Choroid plexus epithelial cell (primary cell): ENCODE measurements around the gene TRIM38.

Source experiments
- DNase-seq: peaks from one replicate; pipeline ENCODE4 v3.0.0-alpha.2; 2010; ENCODE audit warnings: low read depth
- H3K4me3 ChIP-seq: 2 replicates; pipeline ENCODE4 v1.5.1; 2011; ENCODE audit warnings: low read depth, mild to moderate bottlenecking, control low read depth, low read length, moderate library complexity
- TF ChIP-seq, protein P1 (sequence below): conservative IDR thresholded peaks from 2 replicates; pipeline ENCODE4 v1.5.1; 2011; ENCODE audit warnings: low read depth, mild to moderate bottlenecking, control low read depth, inconsistent platforms, low read length, moderate library complexity

Gene TRIM38

DNA sequence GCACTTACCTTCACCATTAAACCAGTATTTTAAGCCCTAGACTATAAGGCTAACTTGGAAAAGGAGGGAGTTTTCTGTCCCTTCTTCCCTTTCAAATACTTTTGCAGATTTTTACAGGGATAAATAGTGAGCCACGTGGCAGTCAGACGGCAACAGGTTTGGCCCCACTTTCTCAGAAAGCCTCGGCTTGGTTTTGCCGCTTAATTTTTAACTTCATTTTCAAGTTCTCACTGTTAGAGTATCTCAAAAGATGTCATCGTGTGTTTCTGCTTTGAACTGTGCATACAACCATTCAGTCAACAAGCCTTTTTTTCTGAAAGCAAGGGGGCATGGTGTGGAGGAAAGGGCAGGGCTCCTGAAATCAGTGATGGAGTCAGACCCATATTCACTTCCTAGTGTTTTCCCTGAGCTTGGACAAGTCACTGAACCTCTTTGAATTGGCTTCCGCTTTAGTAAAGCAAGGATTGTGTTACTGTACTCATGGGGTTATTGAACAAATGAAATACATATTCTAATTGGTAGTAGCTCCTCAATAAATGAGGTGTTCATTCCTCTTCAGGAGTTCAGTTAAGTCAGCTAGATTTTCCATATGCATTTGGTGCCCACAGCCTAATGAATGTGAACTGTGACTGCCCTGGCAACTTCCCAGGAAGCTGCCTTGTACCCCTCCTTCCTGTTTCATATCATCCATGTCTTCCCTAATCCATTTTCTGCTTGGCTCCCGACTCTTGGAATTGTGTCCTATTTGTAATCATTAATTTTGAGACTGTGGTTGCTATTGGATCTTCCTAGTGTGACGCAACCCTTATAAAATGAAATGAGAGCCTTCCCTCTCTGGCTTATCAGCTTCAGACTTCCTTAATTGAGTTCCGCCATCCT, 31.8 kb upstream of the TRIM38 start, which contains the start of gene SLC17A2:
Gene SLC17A2, minus strand, starts transcription at position 160 of the 879 bp plus-strand sequence. CDS start 4,895 bp downstream, outside the sequence.
- DNase-seq: no peak
- H3K4me3 ChIP-seq: no peak within 1 kb of the TSS
- TF ChIP-seq, protein P1, sequence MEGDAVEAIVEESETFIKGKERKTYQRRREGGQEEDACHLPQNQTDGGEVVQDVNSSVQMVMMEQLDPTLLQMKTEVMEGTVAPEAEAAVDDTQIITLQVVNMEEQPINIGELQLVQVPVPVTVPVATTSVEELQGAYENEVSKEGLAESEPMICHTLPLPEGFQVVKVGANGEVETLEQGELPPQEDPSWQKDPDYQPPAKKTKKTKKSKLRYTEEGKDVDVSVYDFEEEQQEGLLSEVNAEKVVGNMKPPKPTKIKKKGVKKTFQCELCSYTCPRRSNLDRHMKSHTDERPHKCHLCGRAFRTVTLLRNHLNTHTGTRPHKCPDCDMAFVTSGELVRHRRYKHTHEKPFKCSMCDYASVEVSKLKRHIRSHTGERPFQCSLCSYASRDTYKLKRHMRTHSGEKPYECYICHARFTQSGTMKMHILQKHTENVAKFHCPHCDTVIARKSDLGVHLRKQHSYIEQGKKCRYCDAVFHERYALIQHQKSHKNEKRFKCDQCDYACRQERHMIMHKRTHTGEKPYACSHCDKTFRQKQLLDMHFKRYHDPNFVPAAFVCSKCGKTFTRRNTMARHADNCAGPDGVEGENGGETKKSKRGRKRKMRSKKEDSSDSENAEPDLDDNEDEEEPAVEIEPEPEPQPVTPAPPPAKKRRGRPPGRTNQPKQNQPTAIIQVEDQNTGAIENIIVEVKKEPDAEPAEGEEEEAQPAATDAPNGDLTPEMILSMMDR: no peak

GRCh38 chr6:25931411-25931709, 31.2 kb upstream of the TRIM38 start:
- DNase-seq: no peak
- H3K4me3 ChIP-seq: no peak overlapping the region
- TF ChIP-seq, protein P1: no peak

DNA sequence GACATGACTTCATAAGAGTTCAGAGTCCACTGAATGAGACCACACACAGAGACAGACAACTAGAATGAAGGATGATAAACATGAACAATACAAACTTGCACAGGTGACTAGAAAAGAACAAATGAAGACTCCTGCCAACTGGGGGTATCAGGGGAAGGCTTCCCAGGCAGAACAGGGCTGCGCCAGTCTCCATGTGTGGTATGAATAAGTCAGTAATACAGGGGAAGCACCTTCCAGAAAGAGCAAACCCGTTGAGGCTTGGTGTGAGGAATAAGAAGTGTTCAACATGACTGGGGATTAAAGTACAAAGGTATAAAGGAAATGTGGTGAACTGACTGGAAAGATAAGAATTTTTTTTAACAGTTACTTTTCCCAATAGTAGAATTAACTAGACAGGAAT, 28.4 kb upstream of the TRIM38 start:
- no peak overlapping the region for H3K4me3 ChIP-seq
- TF ChIP-seq, protein P1: no peak
- no peak for DNase-seq

DNA sequence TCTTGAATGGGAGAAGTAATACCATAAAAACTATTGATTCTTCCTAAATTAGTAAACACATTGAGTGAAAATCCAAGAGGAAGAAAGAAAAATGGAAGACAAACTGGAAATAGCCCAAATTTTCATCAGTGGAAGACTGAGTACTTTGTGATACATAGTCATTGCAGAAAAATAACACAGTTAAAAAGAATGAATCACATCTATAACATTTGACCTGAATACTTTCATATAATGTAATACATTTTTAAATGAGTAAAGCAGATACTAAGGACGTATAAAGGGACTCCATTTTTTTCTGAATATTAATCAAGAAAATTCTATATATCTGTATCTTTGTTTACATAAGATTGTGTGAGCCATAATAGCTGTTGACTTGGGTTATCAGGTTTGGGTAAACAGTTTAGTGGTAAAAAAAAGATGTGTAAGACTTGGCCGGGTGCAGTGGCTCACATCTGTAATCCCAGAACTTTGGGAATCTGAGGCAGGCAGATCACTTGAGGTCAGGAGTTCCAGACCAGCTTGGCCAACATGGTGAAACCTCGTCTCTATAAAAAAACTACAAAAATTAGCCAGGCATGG, 27.8 kb upstream of the TRIM38 start:
- TF ChIP-seq, protein P1: no peak
- no peak overlapping the region for H3K4me3 ChIP-seq
- DNase-seq: no peak

DNA sequence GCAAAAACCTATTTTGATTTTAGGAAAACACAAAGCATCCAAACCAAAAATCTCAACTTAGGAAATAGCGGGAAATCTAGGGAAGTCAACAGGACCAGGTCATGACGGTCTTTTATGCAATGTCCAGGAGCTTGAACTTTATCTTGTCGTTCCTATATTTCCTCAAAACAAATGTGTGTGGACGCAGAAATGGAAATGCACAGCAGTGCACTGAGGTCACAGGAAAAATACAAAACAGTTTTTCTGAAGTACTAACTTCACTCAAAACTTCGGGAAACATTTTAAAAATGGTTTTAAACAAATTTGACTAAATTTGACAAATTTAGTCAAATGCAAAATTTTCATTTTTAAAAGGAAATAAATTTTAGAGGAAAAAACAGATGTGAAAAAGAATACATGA, 26.6 kb upstream of the TRIM38 start:
- no peak overlapping the region for H3K4me3 ChIP-seq
- no peak for DNase-seq
- TF ChIP-seq, protein P1: no peak

GRCh38 chr6:25939593-25939992, 23.0 kb upstream of the TRIM38 start:
- no peak overlapping the region for H3K4me3 ChIP-seq
- TF ChIP-seq, protein P1: no peak
- DNase-seq: no peak
